ENCODE results near the gene FAT1.

Gene FAT1

GRCh38 chr4:186593587-186593973 lies 130.1 kb downstream of the FAT1 start:
- Histone ChIP-seq H3K4me1 (ENCODE audit: control insufficient read depth in 5 of 5, insufficient read depth in 5 of 5, low read length in 5 of 5) (no peaks in the 10 kb centered on the region), H3K27ac (ENCODE audit: low read depth, low read length) (no peak overlapping the region), H3K4me3 (ENCODE audit: low read depth in 1 of 5, low read length in 5 of 5) (no peak overlapping the region), H3K27me3 (ENCODE audit: control insufficient read depth in 5 of 5, insufficient read depth in 4 of 5, low read length in 5 of 5) (no peaks in the 10 kb centered on the region), H3K9me3 (ENCODE audit: control insufficient read depth in 5 of 5, low read length in 5 of 5) (no peaks in the 10 kb centered on the region), H3K9ac (ENCODE audit: low read length in 5 of 5) (no peak overlapping the region), H3K36me3 (ENCODE audit: control insufficient read depth in 5 of 5, insufficient read depth in 5 of 5, low read length in 5 of 5) (peaks cover 20 to 63% (median 58%) of the 10 kb centered on the region in 5 donors)

GRCh38 chr4:186592966-186593586 lies 130.6 kb downstream of the FAT1 start:
- Histone ChIP-seq H3K9me3 (ENCODE audit: control insufficient read depth in 5 of 5, low read length in 5 of 5) (no peaks in the 10 kb centered on the region), H3K27ac (ENCODE audit: low read depth, low read length) (no peak overlapping the region), H3K9ac (ENCODE audit: low read length in 5 of 5) (no peak overlapping the region), H3K4me3 (ENCODE audit: low read depth in 1 of 5, low read length in 5 of 5) (no peak overlapping the region), H3K4me1 (ENCODE audit: control insufficient read depth in 5 of 5, insufficient read depth in 5 of 5, low read length in 5 of 5) (no peaks in the 10 kb centered on the region), H3K27me3 (ENCODE audit: control insufficient read depth in 5 of 5, insufficient read depth in 4 of 5, low read length in 5 of 5) (no peaks in the 10 kb centered on the region), H3K36me3 (ENCODE audit: control insufficient read depth in 5 of 5, insufficient read depth in 5 of 5, low read length in 5 of 5) (peaks cover 20 to 64% (median 59%) of the 10 kb centered on the region in 5 donors)

- no peak overlapping the region for H3K27ac ChIP-seq (ENCODE audit: low read depth, low read length)
- no peak overlapping the region for H3K9ac ChIP-seq (ENCODE audit: low read length in 5 of 5)
- peaks cover 17 to 58% (median 56%) of the 10 kb centered on the region in 5 donors for H3K36me3 ChIP-seq (ENCODE audit: control insufficient read depth in 5 of 5, insufficient read depth in 5 of 5, low read length in 5 of 5)
- no peaks in the 10 kb centered on the region for H3K9me3 ChIP-seq (ENCODE audit: control insufficient read depth in 5 of 5, low read length in 5 of 5)
- no peaks in the 10 kb centered on the region for H3K4me1 ChIP-seq (ENCODE audit: control insufficient read depth in 5 of 5, insufficient read depth in 5 of 5, low read length in 5 of 5)
- H3K4me3 ChIP-seq (ENCODE audit: low read depth in 1 of 5, low read length in 5 of 5) = no peak overlapping the region
- no peaks in the 10 kb centered on the region for H3K27me3 ChIP-seq (ENCODE audit: control insufficient read depth in 5 of 5, insufficient read depth in 4 of 5, low read length in 5 of 5)
Observed at GRCh38 chr4:186592445-186592844, 131.2 kb downstream of the FAT1 start.

GRCh38 chr4:186591651-186592050 lies 132.0 kb downstream of the FAT1 start:
- Histone ChIP-seq H3K4me3 (ENCODE audit: low read depth in 1 of 5, low read length in 5 of 5) (no peak overlapping the region), H3K9ac (ENCODE audit: low read length in 5 of 5) (no peak overlapping the region), H3K27me3 (ENCODE audit: control insufficient read depth in 5 of 5, insufficient read depth in 4 of 5, low read length in 5 of 5) (no peaks in the 10 kb centered on the region), H3K27ac (ENCODE audit: low read depth, low read length) (no peak overlapping the region), H3K9me3 (ENCODE audit: control insufficient read depth in 5 of 5, low read length in 5 of 5) (no peaks in the 10 kb centered on the region), H3K36me3 (ENCODE audit: control insufficient read depth in 5 of 5, insufficient read depth in 5 of 5, low read length in 5 of 5) (peaks cover 13 to 50% (median 49%) of the 10 kb centered on the region in 5 donors), H3K4me1 (ENCODE audit: control insufficient read depth in 5 of 5, insufficient read depth in 5 of 5, low read length in 5 of 5) (no peaks in the 10 kb centered on the region)

GRCh38 chr4:186588503-186588902 lies 135.2 kb downstream of the FAT1 start:
- no peak overlapping the region for H3K4me3 ChIP-seq (ENCODE audit: low read depth in 1 of 5, low read length in 5 of 5)
- peaks cover 0 to 4% (median 0%) of the 10 kb centered on the region in 5 donors for H3K4me1 ChIP-seq (ENCODE audit: control insufficient read depth in 5 of 5, insufficient read depth in 5 of 5, low read length in 5 of 5)
- peaks cover 8 to 39% (median 32%) of the 10 kb centered on the region in 5 donors for H3K36me3 ChIP-seq (ENCODE audit: control insufficient read depth in 5 of 5, insufficient read depth in 5 of 5, low read length in 5 of 5)
- no peaks in the 10 kb centered on the region for H3K27me3 ChIP-seq (ENCODE audit: control insufficient read depth in 5 of 5, insufficient read depth in 4 of 5, low read length in 5 of 5)
- no peaks in the 10 kb centered on the region for H3K9me3 ChIP-seq (ENCODE audit: control insufficient read depth in 5 of 5, low read length in 5 of 5)
- H3K27ac ChIP-seq (ENCODE audit: low read depth, low read length) = no peak overlapping the region
- H3K9ac ChIP-seq (ENCODE audit: low read length in 5 of 5) = no peak overlapping the region

- Histone ChIP-seq H3K36me3 (ENCODE audit: control insufficient read depth in 5 of 5, insufficient read depth in 5 of 5, low read length in 5 of 5) (peaks cover 5 to 30% (median 24%) of the 10 kb centered on the region in 5 donors), H3K9me3 (ENCODE audit: control insufficient read depth in 5 of 5, low read length in 5 of 5) (no peaks in the 10 kb centered on the region), H3K27me3 (ENCODE audit: control insufficient read depth in 5 of 5, insufficient read depth in 4 of 5, low read length in 5 of 5) (no peaks in the 10 kb centered on the region), H3K4me3 (ENCODE audit: low read depth in 1 of 5, low read length in 5 of 5) (no peak overlapping the region), H3K4me1 (ENCODE audit: control insufficient read depth in 5 of 5, insufficient read depth in 5 of 5, low read length in 5 of 5) (peaks cover 0 to 4% (median 0%) of the 10 kb centered on the region in 5 donors), H3K27ac (ENCODE audit: low read depth, low read length) (no peak overlapping the region), H3K9ac (ENCODE audit: low read length in 5 of 5) (no peak overlapping the region)
Observed at GRCh38 chr4:186587416-186588018, 136.1 kb downstream of the FAT1 start.

GRCh38 chr4:186586205-186586604 lies 137.5 kb downstream of the FAT1 start:
- Histone ChIP-seq H3K9ac (ENCODE audit: low read length in 5 of 5) (no peak overlapping the region), H3K27ac (ENCODE audit: low read depth, low read length) (no peak overlapping the region), H3K27me3 (ENCODE audit: control insufficient read depth in 5 of 5, insufficient read depth in 4 of 5, low read length in 5 of 5) (no peaks in the 10 kb centered on the region)

GRCh38 chr4:186584912-186585311 lies 138.7 kb downstream of the FAT1 start:
- Histone ChIP-seq H3K36me3 (ENCODE audit: control insufficient read depth in 5 of 5, insufficient read depth in 5 of 5, low read length in 5 of 5) (peaks cover 7 to 24% (median 19%) of the 10 kb centered on the region in 5 donors), H3K27me3 (ENCODE audit: control insufficient read depth in 5 of 5, insufficient read depth in 4 of 5, low read length in 5 of 5) (no peaks in the 10 kb centered on the region), H3K4me1 (ENCODE audit: control insufficient read depth in 5 of 5, insufficient read depth in 5 of 5, low read length in 5 of 5) (peaks cover 0 to 4% (median 0%) of the 10 kb centered on the region in 5 donors), H3K27ac (ENCODE audit: low read depth, low read length) (no peak overlapping the region), H3K9ac (ENCODE audit: low read length in 5 of 5) (no peak overlapping the region), H3K9me3 (ENCODE audit: control insufficient read depth in 5 of 5, low read length in 5 of 5) (no peaks in the 10 kb centered on the region), H3K4me3 (ENCODE audit: low read depth in 1 of 5, low read length in 5 of 5) (no peak overlapping the region)

More at GRCh38 chr4:186586205-186586604, 137.5 kb downstream of the FAT1 start:
- Histone ChIP-seq H3K4me3 (ENCODE audit: low read depth in 1 of 5, low read length in 5 of 5) (no peak overlapping the region), H3K36me3 (ENCODE audit: control insufficient read depth in 5 of 5, insufficient read depth in 5 of 5, low read length in 5 of 5) (peaks cover 7 to 27% (median 19%) of the 10 kb centered on the region in 5 donors), H3K4me1 (ENCODE audit: control insufficient read depth in 5 of 5, insufficient read depth in 5 of 5, low read length in 5 of 5) (peaks cover 0 to 4% (median 0%) of the 10 kb centered on the region in 5 donors), H3K9me3 (ENCODE audit: control insufficient read depth in 5 of 5, low read length in 5 of 5) (no peaks in the 10 kb centered on the region)

- Histone ChIP-seq H3K27ac (ENCODE audit: low read depth, low read length) (no peak overlapping the region), H3K9me3 (ENCODE audit: control insufficient read depth in 5 of 5, low read length in 5 of 5) (no peaks in the 10 kb centered on the region), H3K27me3 (ENCODE audit: control insufficient read depth in 5 of 5, insufficient read depth in 4 of 5, low read length in 5 of 5) (no peaks in the 10 kb centered on the region), H3K9ac (ENCODE audit: low read length in 5 of 5) (no peak overlapping the region), H3K4me3 (ENCODE audit: low read depth in 1 of 5, low read length in 5 of 5) (no peak overlapping the region), H3K36me3 (ENCODE audit: control insufficient read depth in 5 of 5, insufficient read depth in 5 of 5, low read length in 5 of 5) (peaks cover 0 to 10% (median 4%) of the 10 kb centered on the region in 5 donors), H3K4me1 (ENCODE audit: control insufficient read depth in 5 of 5, insufficient read depth in 5 of 5, low read length in 5 of 5) (peaks cover 0 to 4% (median 0%) of the 10 kb centered on the region in 5 donors)
Observed at GRCh38 chr4:186581421-186581820, 142.2 kb downstream of the FAT1 start.

- Histone ChIP-seq H3K4me3 (ENCODE audit: low read depth in 1 of 5, low read length in 5 of 5) (no peak overlapping the region), H3K36me3 (ENCODE audit: control insufficient read depth in 5 of 5, insufficient read depth in 5 of 5, low read length in 5 of 5) (peaks cover 0 to 10% (median 3%) of the 10 kb centered on the region in 5 donors), H3K27ac (ENCODE audit: low read depth, low read length) (no peak overlapping the region), H3K27me3 (ENCODE audit: control insufficient read depth in 5 of 5, insufficient read depth in 4 of 5, low read length in 5 of 5) (no peaks in the 10 kb centered on the region), H3K9ac (ENCODE audit: low read length in 5 of 5) (no peak overlapping the region), H3K9me3 (ENCODE audit: control insufficient read depth in 5 of 5, low read length in 5 of 5) (no peaks in the 10 kb centered on the region), H3K4me1 (ENCODE audit: control insufficient read depth in 5 of 5, insufficient read depth in 5 of 5, low read length in 5 of 5) (no peaks in the 10 kb centered on the region)
Observed at GRCh38 chr4:186580669-186581068, 143.0 kb downstream of the FAT1 start.
